Stimulated activated CD8-positive, alpha-beta memory T cell treated with anti-CD3 and anti-CD28 coated beads, Interleukin-7, amount 100 ng/mL, for 24 hours (primary cell): ENCODE measurements around the gene GGT7.
"Not testable (repeated sequence)": the region's sequence is repeated elsewhere in the genome, so short reads cannot be mapped to it uniquely, and the experiment has no call there.

ENCODE experiments used
- DNase-seq: peaks from one replicate; pipeline ENCODE4 v3.0.0-alpha.2; 2020; ENCODE audit warnings: low read depth

The GGT7 gene, protein sequence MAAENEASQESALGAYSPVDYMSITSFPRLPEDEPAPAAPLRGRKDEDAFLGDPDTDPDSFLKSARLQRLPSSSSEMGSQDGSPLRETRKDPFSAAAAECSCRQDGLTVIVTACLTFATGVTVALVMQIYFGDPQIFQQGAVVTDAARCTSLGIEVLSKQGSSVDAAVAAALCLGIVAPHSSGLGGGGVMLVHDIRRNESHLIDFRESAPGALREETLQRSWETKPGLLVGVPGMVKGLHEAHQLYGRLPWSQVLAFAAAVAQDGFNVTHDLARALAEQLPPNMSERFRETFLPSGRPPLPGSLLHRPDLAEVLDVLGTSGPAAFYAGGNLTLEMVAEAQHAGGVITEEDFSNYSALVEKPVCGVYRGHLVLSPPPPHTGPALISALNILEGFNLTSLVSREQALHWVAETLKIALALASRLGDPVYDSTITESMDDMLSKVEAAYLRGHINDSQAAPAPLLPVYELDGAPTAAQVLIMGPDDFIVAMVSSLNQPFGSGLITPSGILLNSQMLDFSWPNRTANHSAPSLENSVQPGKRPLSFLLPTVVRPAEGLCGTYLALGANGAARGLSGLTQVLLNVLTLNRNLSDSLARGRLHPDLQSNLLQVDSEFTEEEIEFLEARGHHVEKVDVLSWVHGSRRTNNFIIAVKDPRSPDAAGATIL

DNA sequence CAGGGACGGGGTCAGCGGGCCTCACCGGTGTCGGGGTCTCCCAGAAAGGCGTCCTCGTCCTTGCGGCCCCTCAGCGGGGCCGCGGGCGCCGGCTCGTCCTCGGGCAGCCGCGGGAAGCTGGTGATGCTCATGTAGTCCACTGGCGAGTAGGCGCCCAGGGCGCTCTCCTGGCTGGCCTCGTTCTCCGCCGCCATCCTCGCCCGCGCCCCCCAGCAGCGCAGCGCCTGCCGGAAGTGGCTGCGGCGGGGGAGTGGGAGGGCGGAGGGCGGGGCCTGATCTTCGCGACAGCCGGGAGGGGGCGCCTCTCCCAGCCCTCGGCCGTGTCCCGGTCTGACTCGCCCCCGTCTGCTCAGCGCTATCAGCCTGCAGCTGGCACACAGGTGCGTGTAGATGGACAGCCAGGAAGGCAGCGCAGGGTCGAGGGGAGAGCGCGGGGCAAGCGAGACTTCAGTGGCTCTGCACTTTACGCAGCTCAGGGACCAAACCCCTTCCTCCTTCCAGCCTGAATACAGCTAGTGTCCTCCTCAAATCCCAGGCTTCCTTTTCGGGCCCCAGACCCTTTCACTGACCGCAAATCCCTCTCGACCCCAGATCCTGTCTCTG lies at the start of gene GGT7:
Gene GGT7, minus strand, starts transcription at position 235 of the 603 bp plus-strand sequence. Its CDS starts 41 bp downstream, at position 194.
- peak; percentile 77 for DNase-seq

DNA sequence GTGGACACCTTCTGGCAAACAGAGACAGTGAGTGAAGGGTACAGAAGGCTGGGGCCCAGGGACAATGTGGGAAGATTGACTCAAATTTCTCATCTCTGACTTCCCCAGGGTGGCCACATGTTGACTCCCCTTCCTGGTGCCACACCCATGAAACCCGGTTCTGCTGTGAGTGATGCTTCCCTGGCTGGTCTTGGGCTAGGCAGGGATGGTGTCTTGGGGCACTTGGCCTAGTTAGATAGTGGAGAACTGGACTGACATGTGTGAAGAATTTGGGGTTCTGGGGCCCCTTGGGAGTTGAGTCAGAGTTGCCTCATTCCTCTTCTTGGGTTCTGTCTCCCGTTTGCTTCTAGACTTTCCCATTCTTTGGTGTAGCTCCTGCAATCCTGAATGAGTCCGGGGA lies 48.8 kb upstream of the GGT7 start:
- DNase-seq, result no peak

DNA sequence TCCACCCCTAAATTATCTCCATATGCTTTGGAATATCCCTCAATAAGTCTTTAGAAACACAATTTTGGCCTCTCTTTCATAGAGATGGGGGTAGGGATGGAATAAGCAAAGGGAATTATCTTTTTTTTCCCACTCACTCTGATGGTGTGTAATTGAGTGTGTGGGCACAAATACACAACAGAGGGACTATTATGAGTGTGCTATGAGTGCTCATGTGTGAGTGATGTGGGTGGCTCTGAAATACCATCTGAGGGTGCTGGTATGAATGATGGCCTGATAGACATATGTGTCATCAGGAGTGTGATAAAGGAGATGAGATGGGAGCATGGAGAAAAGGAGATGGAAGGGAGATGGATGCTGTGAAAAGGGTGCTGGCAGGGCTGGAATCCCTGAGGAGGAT lies 47.4 kb upstream of the GGT7 start:
- DNase-seq, result no peak

DNA sequence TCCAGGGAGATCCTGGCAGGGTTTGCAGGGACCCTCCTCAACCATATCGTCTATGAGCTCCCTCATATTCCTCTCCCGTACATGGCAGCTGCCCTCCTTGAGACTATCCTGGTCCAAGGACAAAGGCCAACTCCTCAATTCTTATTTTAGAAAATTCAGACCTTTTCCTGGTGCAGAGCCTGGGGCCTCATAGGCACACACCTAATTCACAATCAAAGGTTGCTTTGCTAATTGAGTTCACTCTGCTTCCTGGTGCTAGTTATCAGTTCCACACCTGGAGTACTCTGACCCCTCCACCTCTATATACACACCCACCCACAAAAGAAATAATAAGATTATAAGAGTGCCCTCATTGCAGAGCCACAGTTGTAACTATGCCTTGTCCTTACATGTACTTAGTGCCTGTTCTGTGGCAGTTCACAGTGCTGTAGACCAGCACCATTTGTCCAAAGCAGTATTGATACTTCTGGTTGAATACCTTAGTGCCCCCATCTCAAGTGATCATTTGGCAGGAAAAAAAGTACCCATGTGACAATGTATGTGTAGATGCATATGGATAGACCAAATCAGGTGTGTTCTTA lies 44.2 kb upstream of the GGT7 start:
- no peak for DNase-seq

DNA sequence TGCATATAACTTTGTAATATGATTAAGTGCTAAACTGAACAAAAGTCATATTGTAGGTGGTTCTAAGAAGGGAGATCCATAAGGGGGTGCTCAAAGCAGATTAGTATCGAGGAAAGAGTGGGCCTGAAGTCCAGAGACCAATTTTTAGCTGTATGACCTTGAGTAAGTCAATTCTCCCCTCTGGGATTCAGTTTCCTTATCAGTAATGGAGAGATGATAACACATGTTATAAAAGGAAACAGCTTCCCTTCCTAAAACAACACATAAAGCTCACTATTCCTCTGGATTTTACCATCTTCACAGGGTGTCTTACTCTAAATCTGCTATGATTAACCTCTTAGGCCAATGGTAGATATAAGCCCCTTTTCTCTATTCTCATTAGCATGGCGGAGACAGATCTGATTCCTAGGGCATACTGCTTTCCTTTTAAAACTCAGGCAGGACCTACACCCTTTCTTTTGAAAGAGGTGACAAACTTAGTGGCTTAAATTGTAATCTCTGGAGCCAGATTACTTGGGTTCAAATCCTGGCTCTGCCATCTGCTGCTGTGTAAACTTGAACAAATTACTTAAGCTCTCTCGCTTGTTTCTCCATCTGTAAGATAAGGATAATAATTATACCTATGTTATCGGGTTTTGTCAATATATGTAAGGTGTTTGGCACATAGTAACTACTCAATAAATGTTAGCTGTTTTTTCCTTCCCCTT lies 43.2 kb upstream of the GGT7 start:
- DNase-seq, result no peak

DNA sequence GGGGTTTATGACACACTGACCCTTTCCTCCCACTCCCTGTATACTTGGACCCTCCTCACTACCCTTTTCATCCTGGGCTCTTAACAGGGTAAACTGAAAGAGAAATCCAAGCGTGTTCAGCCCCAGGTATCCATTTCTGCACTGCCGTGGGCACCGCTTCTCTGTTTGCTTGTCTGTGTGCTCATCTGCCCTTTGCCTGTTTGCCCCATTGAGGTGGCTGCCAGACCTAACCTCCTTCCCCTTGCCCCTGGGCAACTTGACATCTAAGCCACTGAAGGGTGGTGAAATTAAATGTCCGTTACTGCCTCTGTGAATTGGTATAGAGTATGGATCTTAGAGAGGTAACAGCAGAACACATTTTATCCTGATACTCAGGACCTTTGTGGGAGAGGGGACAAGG lies 42.5 kb upstream of the GGT7 start:
- no peak for DNase-seq

DNA sequence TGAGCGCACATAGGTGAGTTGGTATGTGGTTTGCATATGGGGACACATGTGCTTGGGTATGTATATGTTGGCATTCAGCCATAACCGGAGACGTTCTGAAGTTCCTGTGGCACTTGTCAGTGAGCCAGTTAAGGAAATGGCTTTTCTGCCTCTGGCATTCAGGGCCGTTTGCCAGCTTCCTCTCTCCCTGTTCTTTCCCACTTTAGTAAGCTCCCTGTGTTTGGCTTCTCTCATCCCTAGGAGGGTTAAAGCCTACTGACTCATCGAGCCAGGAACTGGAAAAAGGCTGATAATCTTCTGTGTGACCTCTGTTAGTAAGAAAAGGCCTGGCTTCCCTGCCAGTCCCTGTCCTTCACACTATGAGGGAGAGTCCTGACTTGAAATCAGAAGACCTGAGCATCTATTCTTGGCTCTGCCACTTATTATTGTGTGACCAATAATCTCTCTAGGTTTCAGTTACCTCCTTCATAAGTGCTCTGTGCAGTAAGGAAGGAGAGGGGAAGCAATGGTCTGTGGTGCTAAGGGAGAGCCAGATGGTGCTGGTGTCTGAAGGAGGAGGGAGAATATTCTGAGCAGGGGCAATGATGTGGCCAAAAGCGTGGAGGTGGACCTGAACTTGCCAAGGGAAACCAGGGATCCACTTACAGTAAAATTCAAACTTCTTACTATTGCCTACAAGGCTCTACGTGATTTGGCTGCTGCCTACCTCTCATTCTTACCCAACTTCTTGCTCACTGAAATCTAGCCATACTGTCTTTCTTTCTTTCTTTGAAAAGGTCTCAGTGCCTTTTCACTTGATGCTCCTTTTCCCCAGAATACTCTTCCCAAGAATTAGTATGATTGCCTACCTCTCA lies 35.2 kb upstream of the GGT7 start:
- DNase-seq, result no peak

DNA sequence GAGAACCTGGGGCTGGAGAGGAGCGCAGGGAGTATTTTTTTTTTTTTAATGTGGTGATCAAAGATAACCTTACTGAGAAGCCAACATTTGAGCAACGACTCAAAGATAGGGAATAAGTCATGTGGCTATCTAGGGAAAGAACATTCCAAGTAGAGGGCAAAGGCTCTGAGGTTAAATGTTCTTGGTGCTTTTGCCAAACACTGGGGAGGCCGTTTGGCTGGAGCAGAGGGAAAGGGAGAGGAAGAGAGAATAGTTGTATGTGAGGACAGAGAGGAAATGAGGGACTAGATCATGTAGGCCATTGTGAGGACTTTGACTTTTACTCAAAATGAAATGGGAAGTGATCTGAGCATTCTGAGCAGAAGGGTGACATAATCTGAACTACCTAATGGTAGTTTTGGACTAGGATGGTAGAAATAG lies 31.6 kb upstream of the GGT7 start:
- DNase-seq, result no peak

DNA sequence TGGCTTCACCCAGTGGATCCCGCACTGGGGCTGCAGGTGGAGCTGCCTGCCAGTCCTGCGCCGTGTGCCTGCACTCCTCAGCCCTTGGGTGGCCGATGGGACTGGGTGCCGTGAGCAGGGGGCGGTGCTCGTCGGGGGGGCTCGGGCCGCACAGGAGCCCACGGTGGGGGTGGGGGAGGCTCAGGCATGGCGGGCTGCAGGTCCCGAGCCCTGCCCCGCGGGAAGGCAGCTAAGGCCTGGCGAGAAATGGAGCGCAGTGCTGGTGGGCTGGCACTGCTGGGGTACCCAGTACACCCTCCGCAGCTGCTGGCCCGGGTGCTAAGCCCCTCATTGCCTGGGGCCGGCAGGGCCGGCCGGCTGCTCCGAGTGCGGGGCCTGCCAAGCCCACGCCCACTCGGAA lies 26.1 kb upstream of the GGT7 start:
- not testable (repeated sequence) for DNase-seq

DNA sequence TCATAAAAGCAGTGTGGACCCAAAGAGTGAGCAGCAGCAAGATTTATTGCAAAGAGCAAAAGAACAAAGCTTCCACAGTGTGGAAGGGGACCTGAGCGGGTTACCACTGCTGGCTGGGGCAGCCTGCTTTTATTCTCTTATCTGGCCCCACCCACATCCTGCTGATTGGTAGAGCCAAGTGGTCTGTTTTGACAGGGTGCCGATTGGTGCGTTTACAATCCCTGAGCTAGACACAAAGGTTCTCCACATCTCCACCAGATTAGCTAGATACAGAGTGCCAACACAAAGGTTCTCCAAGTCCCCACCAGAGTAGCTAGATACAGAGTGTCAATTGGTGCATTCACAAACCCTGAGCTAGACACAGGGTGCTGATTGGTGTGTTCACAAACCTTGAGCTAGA lies 25.5 kb upstream of the GGT7 start:
- not testable (repeated sequence) for DNase-seq

DNA sequence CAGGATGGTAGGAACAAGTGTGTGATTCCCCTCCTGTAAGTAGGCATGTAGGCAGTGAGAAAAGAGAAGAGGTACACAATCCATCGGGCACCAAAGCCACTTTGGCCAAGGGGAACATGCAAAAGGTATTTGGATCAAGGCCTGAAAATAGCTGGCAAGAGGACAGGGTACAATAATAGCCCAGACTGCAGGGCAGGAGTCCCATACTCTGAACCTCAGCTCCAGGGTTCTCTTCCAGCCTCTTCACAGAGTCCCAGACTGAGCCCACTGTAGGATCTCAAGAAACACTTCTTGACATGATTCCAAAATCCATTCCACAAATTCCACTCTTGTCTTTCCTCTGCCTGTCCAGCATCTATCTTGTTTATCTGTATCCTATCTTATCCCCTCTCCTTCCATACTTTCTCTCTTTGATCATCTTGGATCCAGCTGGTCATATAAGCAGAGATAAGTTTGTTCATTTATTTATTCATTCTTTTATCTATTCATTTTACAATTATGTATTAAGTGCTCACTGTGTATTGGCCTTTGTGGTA lies 23.5 kb upstream of the GGT7 start:
- no peak for DNase-seq

DNA sequence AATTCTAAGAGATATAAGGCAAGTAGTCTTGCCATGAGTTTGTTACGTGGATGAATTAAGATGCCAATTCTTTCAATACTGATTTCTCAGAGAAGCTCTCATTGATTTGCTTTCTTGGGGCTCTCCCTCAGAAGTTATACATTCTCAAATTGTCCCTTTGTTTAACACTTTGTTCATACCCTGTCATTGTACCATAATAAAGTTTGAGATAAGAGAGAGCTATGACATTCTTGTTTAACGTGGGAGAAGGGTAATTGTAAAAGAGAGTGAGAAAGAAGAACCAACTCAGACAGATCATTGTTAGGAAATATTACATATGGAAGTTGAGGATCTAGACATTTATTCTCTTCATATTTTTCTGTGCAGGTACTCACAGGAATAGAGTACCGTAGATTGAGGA lies 22.8 kb upstream of the GGT7 start:
- no peak for DNase-seq

DNA sequence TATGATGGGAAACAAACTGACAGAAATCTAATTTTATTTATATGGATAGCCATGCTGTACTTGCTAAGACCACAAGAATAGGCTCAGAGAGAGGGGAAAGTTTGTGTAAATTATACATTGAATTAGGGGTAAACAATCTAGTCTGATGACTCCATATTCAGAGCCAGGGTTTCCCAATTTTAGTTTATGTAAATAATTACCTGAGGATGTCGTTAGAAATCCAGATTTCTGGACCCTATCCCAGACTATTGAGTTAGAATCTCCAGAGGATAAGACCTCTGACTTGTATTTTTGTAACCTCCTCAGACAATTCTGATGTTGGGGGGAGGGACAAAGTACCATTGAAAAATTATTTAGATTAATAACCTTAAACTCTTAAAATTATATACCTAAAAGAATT lies 22.1 kb upstream of the GGT7 start:
- DNase-seq, result no peak

DNA sequence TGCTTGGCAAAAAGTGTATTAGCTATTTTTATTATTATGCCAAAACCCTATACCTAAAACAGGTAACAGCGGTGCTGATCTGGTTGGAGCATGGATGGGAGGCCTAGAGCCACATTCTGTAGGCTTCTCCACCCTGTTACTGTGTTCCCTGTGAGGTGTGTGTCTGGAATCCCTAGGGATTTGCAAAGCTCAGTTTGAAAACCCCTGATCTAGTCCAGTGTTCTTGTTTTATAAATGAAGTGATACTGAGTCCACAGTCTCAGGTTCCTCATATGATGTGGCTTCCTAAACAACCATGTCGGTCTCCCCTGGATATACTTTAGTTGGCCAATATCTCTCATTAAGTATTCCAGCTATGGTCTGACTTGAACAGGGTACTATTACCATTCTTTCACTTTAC lies 20.0 kb upstream of the GGT7 start:
- DNase-seq, result no peak

DNA sequence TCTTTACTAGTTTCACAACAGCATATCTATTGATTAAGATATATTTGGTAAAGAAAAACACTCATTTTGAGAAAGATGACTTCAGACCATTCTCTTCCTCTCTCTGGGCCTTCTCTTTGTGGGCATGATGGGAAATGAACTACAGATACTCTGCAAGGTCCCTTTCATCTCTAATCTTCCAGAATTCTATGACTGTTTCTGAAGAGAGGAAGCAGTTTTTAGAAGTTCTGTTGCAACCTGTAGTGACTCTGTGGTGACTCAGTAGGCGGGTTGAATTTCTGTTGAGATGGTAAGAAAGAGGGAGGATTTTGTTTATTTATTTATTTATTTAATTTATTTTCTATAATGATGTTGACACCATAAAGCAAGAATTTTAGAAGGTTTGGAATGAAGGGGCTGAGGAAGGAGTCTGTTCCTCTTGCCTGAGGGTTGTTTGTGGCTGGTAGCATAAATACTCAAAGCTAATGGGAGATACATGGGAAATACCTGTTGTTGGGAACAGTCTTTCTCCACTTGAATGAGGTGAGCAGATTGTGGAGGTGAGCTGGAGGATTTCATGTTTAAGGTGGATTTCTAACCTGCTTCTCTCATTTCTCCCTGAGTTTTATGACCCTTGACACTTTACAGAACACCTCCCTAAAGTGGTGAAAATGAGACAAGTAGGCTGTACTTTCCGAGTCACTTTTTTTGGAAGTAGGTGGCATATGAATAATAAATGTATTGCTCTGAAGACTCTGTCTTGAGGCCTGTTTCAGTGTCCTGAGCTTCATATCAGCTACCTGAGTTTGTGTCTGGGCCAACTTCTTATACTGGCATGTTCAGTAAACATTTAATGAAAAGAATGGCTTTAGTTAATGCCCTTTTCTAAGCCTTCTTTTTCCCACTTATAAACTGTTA lies 18.8 kb upstream of the GGT7 start:
- DNase-seq, result no peak

DNA sequence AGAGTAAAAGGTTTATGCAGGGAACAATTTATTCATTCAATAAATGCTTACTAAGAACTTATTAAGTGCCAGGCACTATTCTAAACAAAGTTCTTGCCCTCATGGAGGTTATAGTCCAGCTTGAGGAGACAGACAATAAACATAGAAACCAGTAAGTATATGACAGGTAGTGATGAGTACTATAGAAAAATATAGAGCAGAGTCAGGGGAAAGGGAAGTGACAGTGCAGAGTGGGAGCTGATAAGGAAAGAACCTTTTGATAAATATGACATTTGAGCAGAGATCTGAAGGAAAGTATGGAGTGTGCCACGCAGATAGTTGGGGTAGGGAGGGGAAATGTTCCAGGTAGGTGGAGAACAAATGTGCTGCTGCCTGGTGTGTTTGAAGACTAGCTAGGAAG lies 15.8 kb upstream of the GGT7 start:
- no peak for DNase-seq

DNA sequence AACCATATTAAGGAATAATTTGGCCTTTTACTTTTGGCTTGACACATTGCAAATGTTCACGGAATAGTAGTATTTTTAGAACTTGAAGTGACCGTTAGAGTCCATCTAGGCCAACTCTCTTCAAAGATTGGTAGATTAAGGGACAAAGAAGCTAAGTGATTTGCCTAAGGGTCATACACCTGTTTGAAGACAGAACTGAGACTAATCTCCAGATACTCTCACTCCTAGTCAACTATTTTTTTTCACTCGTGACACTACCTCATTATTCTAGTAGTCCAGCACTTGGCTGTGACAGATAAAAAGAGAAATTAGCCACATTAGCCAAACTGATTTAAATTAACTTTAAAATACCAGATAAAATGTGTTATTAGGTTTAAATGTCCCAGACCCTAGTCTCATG lies 14.4 kb upstream of the GGT7 start:
- DNase-seq, result no peak

DNA sequence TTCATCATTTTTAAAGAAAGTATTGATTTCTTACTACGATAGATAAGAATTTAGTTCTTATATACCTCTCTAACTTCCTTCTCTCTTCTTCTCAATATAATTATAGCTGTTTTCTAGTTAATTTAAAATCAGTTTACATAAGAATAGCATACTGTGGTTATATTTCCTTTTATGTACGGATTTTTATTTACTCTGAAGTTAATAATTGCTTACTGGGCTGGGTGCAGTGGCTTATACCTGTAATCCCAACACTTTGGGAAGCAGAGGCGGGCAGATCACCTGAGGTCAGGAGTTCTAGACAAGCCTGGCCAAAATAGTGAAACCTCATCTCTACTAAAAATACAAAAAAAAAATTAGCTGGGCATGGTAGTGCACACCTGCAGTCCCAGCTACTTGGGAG lies 13.5 kb upstream of the GGT7 start:
- DNase-seq, result no peak

DNA sequence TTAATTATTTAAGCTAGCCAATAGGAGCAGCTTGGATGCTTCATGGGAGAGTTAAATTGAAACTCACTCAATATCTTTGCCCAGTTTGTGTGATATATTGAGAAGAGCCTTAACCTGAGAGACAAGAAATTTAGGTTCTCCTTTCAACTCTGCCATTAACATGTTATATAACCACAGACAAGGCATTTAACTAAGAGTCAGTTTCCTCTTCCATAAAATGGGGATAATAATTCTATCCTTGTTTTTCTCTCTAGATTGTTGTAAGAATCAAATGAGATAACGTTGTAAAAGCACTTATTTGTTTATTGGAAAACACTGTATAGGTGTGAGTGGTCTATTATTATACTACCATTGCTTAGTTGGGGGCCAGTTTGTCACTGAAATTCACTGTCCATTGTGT lies 11.6 kb upstream of the GGT7 start:
- no peak for DNase-seq

DNA sequence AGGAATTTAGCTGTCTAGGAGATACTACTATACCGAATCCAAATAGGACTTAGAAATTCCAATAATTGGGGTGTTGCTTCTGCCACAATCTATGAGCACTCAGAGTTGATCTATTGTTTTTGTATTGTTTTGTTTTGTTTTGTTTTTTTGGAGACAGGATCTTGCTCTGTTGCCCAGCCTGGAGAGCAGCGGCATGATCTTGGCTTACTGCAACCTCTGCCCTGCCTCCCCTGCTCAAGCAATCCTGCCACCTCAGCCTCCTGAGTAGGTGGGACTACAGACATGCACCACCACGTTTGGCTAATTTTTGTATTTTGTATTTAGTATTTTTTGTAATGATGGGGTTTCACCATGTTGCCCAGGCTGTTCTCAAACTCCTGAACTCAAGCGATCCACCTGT lies 11.2 kb upstream of the GGT7 start:
- DNase-seq, result no peak
